NCI-H1048 (cell line): ENCODE results near the gene PHACTR4.
"Not testable (repeated sequence)": the region's sequence is repeated elsewhere in the genome, so short reads cannot be mapped to it uniquely, and the experiment has no call there.

Experiments
- DNase-seq: peaks from one replicate; lab custom pipeline; 2025; lab: John Stamatoyannopoulos, UW

PHACTR4 gene

GRCh38 chr1:28369371-28370238, at the start of gene PHACTR4:
TSS of gene PHACTR4 (plus strand) at chr1:28369740. CDS start at chr1:28407448, 37,708 bp downstream.
- DNase-seq, result peak; percentile 76

GRCh38 chr1:28322194-28322593, 47.3 kb upstream of the PHACTR4 start:
- DNase-seq, result no peak

- no peak for DNase-seq
Measured at GRCh38 chr1:28323720-28324119, 45.8 kb upstream of the PHACTR4 start.

- DNase-seq, result no peak
Measured at GRCh38 chr1:28326515-28326914, 43.0 kb upstream of the PHACTR4 start.

- DNase-seq, result no peak
Measured at GRCh38 chr1:28326984-28327383, 42.6 kb upstream of the PHACTR4 start.

GRCh38 chr1:28327431-28327830, 42.1 kb upstream of the PHACTR4 start:
- not testable (repeated sequence) for DNase-seq

GRCh38 chr1:28328228-28328648, 41.3 kb upstream of the PHACTR4 start:
- no peak for DNase-seq

GRCh38 chr1:28329395-28330153, 40.0 kb upstream of the PHACTR4 start:
- DNase-seq, result no peak

- DNase-seq, result no peak
Measured at GRCh38 chr1:28338897-28339296, 30.6 kb upstream of the PHACTR4 start.

GRCh38 chr1:28339551-28339950, 30.0 kb upstream of the PHACTR4 start:
- DNase-seq, result no peak

- DNase-seq, result no peak
Measured at GRCh38 chr1:28340221-28340974, 29.1 kb upstream of the PHACTR4 start.

- no peak for DNase-seq
Measured at GRCh38 chr1:28341591-28341990, 27.9 kb upstream of the PHACTR4 start.

- no peak for DNase-seq
Measured at GRCh38 chr1:28343405-28343804, 26.1 kb upstream of the PHACTR4 start.

- not testable (repeated sequence) for DNase-seq
Measured at GRCh38 chr1:28353248-28353810, 16.2 kb upstream of the PHACTR4 start.

GRCh38 chr1:28354121-28354520, 15.4 kb upstream of the PHACTR4 start:
- DNase-seq, result no peak

GRCh38 chr1:28358716-28359115, 10.8 kb upstream of the PHACTR4 start:
- DNase-seq, result no peak

- peak; percentile 29 for DNase-seq
Measured at GRCh38 chr1:28359592-28360239, 9.8 kb upstream of the PHACTR4 start.

GRCh38 chr1:28364888-28365287, 4.7 kb upstream of the PHACTR4 start:
- no peak for DNase-seq

GRCh38 chr1:28365864-28366263, 3.7 kb upstream of the PHACTR4 start:
- peak; percentile 48 for DNase-seq

GRCh38 chr1:28368608-28369007, 932 bp upstream of the PHACTR4 start:
- not testable (repeated sequence) for DNase-seq

GRCh38 chr1:28370239-28371009, 884 bp downstream of the PHACTR4 start:
- no peak for DNase-seq
